Progenitor cell of endocrine pancreas (in vitro differentiated cells): ENCODE results near the gene PYM1. TPM values are rescaled to one million over a fixed set of nuclear protein-coding genes. Genes with fewer than 3 reads are reported as not detected.

ENCODE experiments used
- DNase-seq: peaks from one replicate; pipeline ENCODE4 v3.0.0; 2021; ENCODE audit warnings: low spot score; ENCODE audit not compliant: unreplicated experiment
- H3K27ac Mint-ChIP-seq: 2 replicates; pipeline ENCODE4 v1.8.0; 2021; ENCODE audit warnings: mild to moderate bottlenecking, moderate library complexity, mixed read lengths
- H3K27me3 Mint-ChIP-seq: 2 replicates; pipeline ENCODE4 v1.8.0; 2021; ENCODE audit warnings: mixed read lengths
- H3K36me3 Mint-ChIP-seq: 2 replicates; pipeline ENCODE4 v1.8.0; 2022; ENCODE audit warnings: mixed read lengths; ENCODE audit not compliant: insufficient read depth
- H3K4me1 Mint-ChIP-seq: 2 replicates; pipeline ENCODE4 v1.8.0; 2021; ENCODE audit warnings: low read depth, mixed read lengths
- H3K4me3 Mint-ChIP-seq: 2 replicates; pipeline ENCODE4 v1.8.0; 2021; ENCODE audit warnings: low read depth, mild to moderate bottlenecking, moderate library complexity, mixed read lengths
- H3K9me3 Mint-ChIP-seq: 2 replicates; pipeline ENCODE4 v1.8.0; 2021; ENCODE audit warnings: low read depth, mixed read lengths
- CTCF ChIP-seq: fragments of 200-600 bp; sonication (generic); IDR thresholded peaks from one replicate; pipeline ENCODE4 v1.5.0; 2021; ENCODE audit warnings: antibody characterized with exemption, mild to moderate bottlenecking; ENCODE audit not compliant: unreplicated experiment
- total RNA-seq: library from RNA; stranded (reverse); gene quantifications from 2 replicates; pipeline ENCODE4 v1.2.1, GENCODE V29; 2021

Gene PYM1
- total RNA-seq, 1 donor from 2014 or later, result 42.8 TPM

- Mint-ChIP-seq H3K9me3 (no peaks in the 10 kb centered on the region), H3K36me3 (no peaks in the 10 kb centered on the region), H3K4me1 (peaks cover 3% of the 10 kb centered on the region), H3K27ac (no peak overlapping the region), H3K27me3 (peaks cover 3% of the 10 kb centered on the region), H3K4me3 (no peak overlapping the region)
- DNase-seq, result no peak
- TF ChIP-seq CTCF, result no peak
These were observed 27.6 kb upstream of the PYM1 start for GRCh38 chr12:55955344-55955743.

GRCh38 chr12:55946553-55946952, 18.9 kb upstream of the PYM1 start:
- peaks cover 2% of the 10 kb centered on the region for H3K4me1 Mint-ChIP-seq
- H3K27ac Mint-ChIP-seq, result no peak overlapping the region
- H3K9me3 Mint-ChIP-seq, result no peaks in the 10 kb centered on the region

GRCh38 chr12:55942577-55943136, 15.0 kb upstream of the PYM1 start:
- H3K4me3 Mint-ChIP-seq, result no peak overlapping the region
- no peaks in the 10 kb centered on the region for H3K9me3 Mint-ChIP-seq
- no peak overlapping the region for H3K27ac Mint-ChIP-seq
- H3K4me1 Mint-ChIP-seq, result peaks cover 4% of the 10 kb centered on the region
- TF ChIP-seq CTCF, result no peak
- H3K27me3 Mint-ChIP-seq, result peaks cover 26% of the 10 kb centered on the region
- no peak for DNase-seq
- no peaks in the 10 kb centered on the region for H3K36me3 Mint-ChIP-seq

More at GRCh38 chr12:55946553-55946952, 18.9 kb upstream of the PYM1 start:
- Mint-ChIP-seq H3K36me3 (no peaks in the 10 kb centered on the region), H3K4me3 (no peak overlapping the region), H3K27me3 (peaks cover 6% of the 10 kb centered on the region)
- no peak for TF ChIP-seq CTCF
- DNase-seq, result no peak

GRCh38 chr12:55942055-55942454, 14.4 kb upstream of the PYM1 start:
- no peaks in the 10 kb centered on the region for H3K9me3 Mint-ChIP-seq
- DNase-seq, result no peak
- no peaks in the 10 kb centered on the region for H3K36me3 Mint-ChIP-seq
- H3K27ac Mint-ChIP-seq, result peak overlapping the region; percentile 5
- H3K4me3 Mint-ChIP-seq, result no peak overlapping the region
- no peak for TF ChIP-seq CTCF
- H3K4me1 Mint-ChIP-seq, result peaks cover 4% of the 10 kb centered on the region
- peaks cover 32% of the 10 kb centered on the region for H3K27me3 Mint-ChIP-seq

- peaks cover 50% of the 10 kb centered on the region for H3K27me3 Mint-ChIP-seq
- TF ChIP-seq CTCF, result peak; percentile 95
- H3K9me3 Mint-ChIP-seq, result no peaks in the 10 kb centered on the region
- H3K27ac Mint-ChIP-seq, result no peak overlapping the region
- peak; percentile 78 for DNase-seq
- H3K4me3 Mint-ChIP-seq, result no peak overlapping the region
- H3K4me1 Mint-ChIP-seq, result peaks cover 4% of the 10 kb centered on the region
- H3K36me3 Mint-ChIP-seq, result no peaks in the 10 kb centered on the region
These were observed 12.5 kb upstream of the PYM1 start for GRCh38 chr12:55940065-55940732.
